A673 (cell line): ENCODE results near the gene PPP1R13B. TPM values are rescaled to one million over a fixed set of nuclear protein-coding genes. Genes with fewer than 3 reads are reported as not detected.

ENCODE experiments used
- BruUV-seq: library from RNA; stranded (reverse); fragments of 400-500 nt; replicated peaks from 2 replicates; lab custom pipeline; 2021; lab: Mats Ljungman, UMichigan
- CTCF ChIA-PET: fragments of 300-600 bp; sonication (Branson Sonifier 250); formaldehyde crosslinking; loops from one replicate; lab custom pipeline; 2022; ENCODE audit warnings: antibody characterized with exemption; lab: Charles Lee
- POLR2A ChIA-PET: fragments of 300-600 bp; sonication (Branson Sonifier 250); formaldehyde crosslinking; loops from one replicate; lab custom pipeline; 2022; ENCODE audit warnings: antibody characterized with exemption; ENCODE audit not compliant: low non-redundant PET; lab: Charles Lee
- DNase-seq: peaks from one replicate; pipeline ENCODE4 v3.0.0-alpha.2; 2015; ENCODE audit warnings: low spot score
- H3K27ac ChIP-seq: fragments of 200-600 bp; sonication (generic); 2 replicates; pipeline ENCODE4 v1.5.1; 2016; ENCODE audit warnings: mixed run types, low read depth, mild to moderate bottlenecking, mixed read lengths, antibody characterized with exemption, low read length; ENCODE audit not compliant: poor library complexity, severe bottlenecking
- H3K27me3 ChIP-seq: fragments of 200-600 bp; sonication (generic); replicated peaks from 2 replicates; pipeline ENCODE4 v1.6.1; 2017; ENCODE audit warnings: mixed run types, low read depth, mild to moderate bottlenecking, mixed read lengths, antibody characterized with exemption, low read length; ENCODE audit not compliant: insufficient read depth, poor library complexity
- H3K36me3 ChIP-seq: fragments of 200-600 bp; sonication (generic); 2 replicates; pipeline ENCODE4 v1.6.1; 2016; ENCODE audit warnings: mixed run types, mild to moderate bottlenecking, mixed read lengths, antibody characterized with exemption, low read length; ENCODE audit not compliant: insufficient read depth, poor library complexity, severe bottlenecking
- H3K4me1 ChIP-seq: fragments of 200-600 bp; sonication (generic); 2 replicates; pipeline ENCODE4 v1.6.1; 2017; ENCODE audit warnings: mixed run types, mild to moderate bottlenecking, mixed read lengths, antibody characterized with exemption, low read length; ENCODE audit not compliant: insufficient read depth, poor library complexity, severe bottlenecking
- H3K4me3 ChIP-seq: fragments of 200-600 bp; sonication (generic); 2 replicates; pipeline ENCODE4 v1.5.1; 2016; ENCODE audit warnings: low read depth, mixed run types, mild to moderate bottlenecking, mixed read lengths, low read length; ENCODE audit not compliant: poor library complexity, severe bottlenecking
- H3K9me3 ChIP-seq: fragments of 200-600 bp; sonication (generic); 2 replicates; pipeline ENCODE4 v1.6.1; 2016; ENCODE audit warnings: mixed run types, low read depth, mild to moderate bottlenecking, mixed read lengths, antibody characterized with exemption, low read length; ENCODE audit not compliant: poor library complexity, severe bottlenecking
- CTCF ChIP-seq: fragments of 300-800, 200-600 bp; sonication (generic); conservative IDR thresholded peaks from 2 replicates; pipeline ENCODE4 v1.5.1; 2017; ENCODE audit warnings: low read depth, mild to moderate bottlenecking, antibody characterized with exemption, low read length, moderate library complexity, mixed read lengths
- EZH2 ChIP-seq: fragments of 200-600 bp; sonication (generic); IDR thresholded peaks from 2 replicates; pipeline ENCODE4 v1.6.1; 2017; ENCODE audit warnings: borderline replicate concordance, low read depth, mild to moderate bottlenecking, mixed read lengths, antibody characterized with exemption, low read length; ENCODE audit not compliant: poor library complexity, severe bottlenecking
- intact Hi-C: fragments of 100-400 bp; cut with micrococcal nuclease; formaldehyde crosslinking; loops from one replicate; pipeline ENCODE4 v1.10.0; 2022; ENCODE audit not compliant: unreplicated experiment
- total RNA-seq: library from RNA; stranded (reverse); gene quantifications from 2 replicates; pipeline ENCODE4 v1.2.3, GENCODE V29; 2021

PPP1R13B gene
- total RNA-seq, 1 experiment from 2014 or later, result 4.8 TPM

- no peak for TF ChIP-seq EZH2
- TF ChIP-seq CTCF, result no peak
- peaks cover 17% of the 10 kb centered on the region for H3K4me1 ChIP-seq
- no peak overlapping the region for H3K27ac ChIP-seq
- H3K27me3 ChIP-seq, result no peaks in the 10 kb centered on the region
- POLR2A ChIA-PET, result no interaction called here
- intact Hi-C loops, result no loop called here
- BruUV-seq, result no TSS peak
- H3K4me3 ChIP-seq, result no peak overlapping the region
- no peaks in the 10 kb centered on the region for H3K9me3 ChIP-seq
- no peak for DNase-seq
- no peaks in the 10 kb centered on the region for H3K36me3 ChIP-seq
- CTCF ChIA-PET, result no interaction called here
Observed at GRCh38 chr14:103803661-103804060, 43.7 kb downstream of the PPP1R13B start.

GRCh38 chr14:103802356-103802755, 45.0 kb downstream of the PPP1R13B start:
- H3K4me3 ChIP-seq, result no peak overlapping the region
- intact Hi-C loops, result no loop called here
- CTCF ChIA-PET, result no interaction called here
- H3K36me3 ChIP-seq, result no peaks in the 10 kb centered on the region
- no peak overlapping the region for H3K27ac ChIP-seq
- H3K27me3 ChIP-seq, result no peaks in the 10 kb centered on the region
- DNase-seq, result no peak
- peaks cover 17% of the 10 kb centered on the region for H3K4me1 ChIP-seq
- POLR2A ChIA-PET, result no interaction called here
- H3K9me3 ChIP-seq, result no peaks in the 10 kb centered on the region
- BruUV-seq, result no TSS peak
- TF ChIP-seq CTCF (no peak), EZH2 (no peak)

- Histone ChIP-seq H3K36me3 (no peaks in the 10 kb centered on the region), H3K4me3 (no peak overlapping the region), H3K4me1 (peaks cover 17% of the 10 kb centered on the region), H3K9me3 (no peaks in the 10 kb centered on the region), H3K27ac (peak overlapping the region; percentile 73), H3K27me3 (no peaks in the 10 kb centered on the region)
- intact Hi-C loops, result no loop called here
- no TSS peak for BruUV-seq
- ChIA-PET CTCF (no interaction called here), POLR2A (no interaction called here)
- TF ChIP-seq EZH2 (no peak), CTCF (no peak)
- peak; percentile 81 for DNase-seq
Observed at GRCh38 chr14:103801459-103801858, 45.9 kb downstream of the PPP1R13B start.
